NCI-H526 (cell line): ENCODE data around the gene BORCS5.
"Not testable (repeated sequence)": the region's sequence is repeated elsewhere in the genome, so short reads cannot be mapped to it uniquely, and the experiment has no call there.

Experiments used
- DNase-seq, 2 experiments: peaks; one replicate each; lab custom pipeline; 2025; lab: John Stamatoyannopoulos, UW

Gene BORCS5

DNA sequence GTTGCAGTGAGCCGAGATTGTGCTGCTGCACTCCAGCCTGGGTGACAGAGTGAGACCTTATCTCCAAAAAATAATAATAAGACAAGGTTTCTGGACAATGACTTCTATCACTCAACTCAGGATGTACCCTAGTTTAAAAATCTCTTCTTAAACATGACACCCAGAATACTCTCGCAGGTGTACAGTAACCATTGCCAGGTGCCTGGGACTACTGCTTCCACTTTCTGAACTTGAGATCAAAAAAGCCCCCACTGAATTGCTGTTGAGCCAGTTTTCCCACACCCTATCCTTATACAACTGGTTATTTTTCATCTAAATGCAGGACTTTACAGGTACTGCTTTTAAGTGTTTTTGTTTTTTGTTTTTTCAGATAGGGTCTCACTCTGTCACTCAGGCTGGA is 36.3 kb downstream of the BORCS5 start:
- DNase-seq = no peak

DNA sequence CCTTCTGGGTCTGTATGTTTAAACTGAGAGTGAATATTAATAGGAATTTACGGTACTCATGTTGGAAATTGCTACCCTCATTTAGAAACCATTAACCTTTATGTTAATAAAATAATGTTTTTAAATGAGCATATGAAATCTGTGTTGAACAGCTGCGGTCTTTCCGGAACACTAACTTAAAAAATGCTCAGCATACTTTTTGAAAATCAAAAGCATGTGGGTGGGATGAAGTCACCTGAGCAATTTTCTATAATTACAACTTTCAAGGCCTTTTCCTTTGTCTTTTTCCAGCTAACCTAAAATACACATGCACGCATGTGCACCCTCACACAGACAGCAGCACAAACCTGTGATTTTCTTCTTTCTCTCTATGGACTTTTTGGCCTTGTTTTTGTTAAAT is 39.8 kb downstream of the BORCS5 start:
- no peak for DNase-seq

DNA sequence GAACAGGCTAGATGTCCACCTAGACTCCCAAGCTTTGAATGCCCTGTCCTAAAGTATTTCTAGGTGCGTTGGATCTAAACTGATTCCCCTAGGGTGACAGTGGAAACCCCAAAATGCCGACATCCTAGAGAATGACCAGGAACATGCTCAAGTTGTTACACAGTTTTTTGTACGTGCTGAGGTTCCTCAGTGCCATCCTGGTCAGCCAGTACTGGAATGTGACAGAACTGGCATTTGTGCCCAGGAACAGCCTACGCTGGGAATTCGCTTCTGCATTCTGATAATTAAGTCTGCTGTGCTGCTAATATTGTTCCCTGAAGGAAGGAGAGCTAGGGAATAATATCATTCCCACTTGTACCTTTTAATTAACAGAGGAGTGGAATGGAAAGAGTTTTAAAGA is 40.3 kb downstream of the BORCS5 start:
- no peak for DNase-seq

DNA sequence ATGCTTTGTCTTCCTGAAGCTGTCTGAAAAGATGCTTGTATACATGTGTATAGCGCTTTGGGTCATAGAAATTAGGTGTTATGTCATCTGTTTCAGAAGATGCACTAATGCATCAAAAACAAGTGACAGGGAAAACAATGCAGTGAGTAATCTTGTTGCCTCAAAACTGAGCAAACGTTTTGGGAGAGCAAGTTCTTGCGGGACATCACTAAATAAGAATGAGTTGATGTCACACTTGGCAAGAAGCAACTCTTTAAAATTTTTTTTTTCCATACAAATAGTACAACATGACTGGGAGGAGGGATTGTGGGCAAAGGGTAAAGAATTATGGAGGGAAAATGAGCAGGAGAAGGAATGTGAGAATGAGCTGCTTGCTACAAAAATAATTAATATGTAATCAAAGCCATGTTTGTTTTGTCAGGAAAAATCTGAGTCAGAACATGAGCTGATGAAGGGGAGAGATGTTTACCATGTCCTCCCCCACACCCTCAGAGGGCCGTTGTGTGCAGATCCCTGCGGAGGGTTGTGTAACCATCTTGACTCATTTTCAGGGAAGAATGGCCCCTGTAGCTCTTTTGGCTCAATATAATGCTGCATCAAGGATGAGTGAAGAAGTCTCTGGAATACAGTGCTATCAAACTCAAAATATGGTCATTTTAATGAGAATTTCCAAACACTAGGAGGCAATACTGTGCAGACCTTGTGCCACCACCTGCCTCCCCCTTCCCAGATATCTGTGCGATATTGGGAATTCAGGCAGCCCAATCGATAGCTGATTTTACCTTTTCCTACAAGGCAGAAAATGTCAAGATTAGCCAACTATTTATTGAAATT is 41.4 kb downstream of the BORCS5 start:
- peak in 1 of 2 experiments; percentile 9 for DNase-seq

DNA sequence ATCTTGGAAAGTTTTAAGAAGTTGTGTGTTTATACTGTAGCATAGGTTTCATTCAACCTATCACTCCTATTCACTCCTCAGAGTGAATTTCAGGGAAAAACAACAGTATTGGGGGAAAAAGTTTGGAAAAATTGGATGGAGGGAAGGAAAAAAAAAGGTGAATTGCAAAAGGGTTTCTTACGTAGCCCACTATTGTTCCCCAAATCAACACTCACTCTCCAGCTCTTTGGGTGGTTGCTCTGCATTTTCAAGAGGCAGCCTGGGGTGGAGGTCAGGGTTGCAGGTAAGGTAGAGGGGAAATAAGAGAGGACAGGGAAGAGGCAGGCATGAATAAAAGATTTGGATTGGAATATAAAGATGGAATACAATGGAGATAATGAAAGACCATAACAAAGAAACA is 42.3 kb downstream of the BORCS5 start:
- DNase-seq = no peak

DNA sequence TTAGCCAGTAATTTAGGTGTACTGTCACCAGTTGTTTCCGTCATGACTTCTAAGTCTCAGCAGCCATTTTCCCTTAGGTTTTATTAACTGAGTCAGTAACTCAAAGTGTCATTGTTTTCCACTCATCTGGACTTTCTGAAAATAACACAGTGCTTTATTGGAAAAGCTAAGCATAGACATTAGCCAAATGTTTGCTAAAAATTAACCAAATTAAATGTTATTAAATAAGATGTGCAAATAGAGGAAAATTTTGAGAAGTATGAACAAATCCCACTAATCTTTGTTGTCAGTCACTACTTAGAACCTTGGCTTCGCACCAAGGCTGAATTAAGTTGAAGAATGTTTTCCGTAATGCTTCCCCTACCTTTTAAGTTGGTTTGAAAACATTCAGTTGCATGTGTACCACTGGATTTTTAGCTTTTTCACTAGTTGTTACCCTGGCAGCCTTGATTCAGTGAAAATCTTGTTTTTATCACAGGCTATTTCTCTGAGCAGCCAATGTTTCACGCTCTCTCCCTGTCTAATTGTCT is 43.0 kb downstream of the BORCS5 start:
- DNase-seq = no peak

DNA sequence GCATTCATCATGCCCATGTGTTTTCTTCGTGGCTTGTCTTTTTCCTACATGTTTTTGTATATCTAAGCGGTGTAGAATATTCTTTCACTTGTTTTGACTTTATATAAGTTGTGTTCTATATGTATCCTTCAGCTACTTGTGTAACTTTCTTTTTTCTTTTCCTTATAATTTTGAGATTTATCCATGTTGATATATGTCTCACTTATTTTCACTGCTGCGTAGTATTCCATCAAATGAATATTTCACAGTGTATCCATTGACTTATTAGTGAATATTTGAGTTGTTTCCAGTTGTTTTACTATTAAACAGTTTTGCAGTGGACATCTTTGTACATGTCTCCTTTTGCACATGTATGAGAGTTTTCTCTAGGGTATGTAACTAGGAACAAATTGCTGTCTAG is 43.9 kb downstream of the BORCS5 start:
- no peak for DNase-seq

DNA sequence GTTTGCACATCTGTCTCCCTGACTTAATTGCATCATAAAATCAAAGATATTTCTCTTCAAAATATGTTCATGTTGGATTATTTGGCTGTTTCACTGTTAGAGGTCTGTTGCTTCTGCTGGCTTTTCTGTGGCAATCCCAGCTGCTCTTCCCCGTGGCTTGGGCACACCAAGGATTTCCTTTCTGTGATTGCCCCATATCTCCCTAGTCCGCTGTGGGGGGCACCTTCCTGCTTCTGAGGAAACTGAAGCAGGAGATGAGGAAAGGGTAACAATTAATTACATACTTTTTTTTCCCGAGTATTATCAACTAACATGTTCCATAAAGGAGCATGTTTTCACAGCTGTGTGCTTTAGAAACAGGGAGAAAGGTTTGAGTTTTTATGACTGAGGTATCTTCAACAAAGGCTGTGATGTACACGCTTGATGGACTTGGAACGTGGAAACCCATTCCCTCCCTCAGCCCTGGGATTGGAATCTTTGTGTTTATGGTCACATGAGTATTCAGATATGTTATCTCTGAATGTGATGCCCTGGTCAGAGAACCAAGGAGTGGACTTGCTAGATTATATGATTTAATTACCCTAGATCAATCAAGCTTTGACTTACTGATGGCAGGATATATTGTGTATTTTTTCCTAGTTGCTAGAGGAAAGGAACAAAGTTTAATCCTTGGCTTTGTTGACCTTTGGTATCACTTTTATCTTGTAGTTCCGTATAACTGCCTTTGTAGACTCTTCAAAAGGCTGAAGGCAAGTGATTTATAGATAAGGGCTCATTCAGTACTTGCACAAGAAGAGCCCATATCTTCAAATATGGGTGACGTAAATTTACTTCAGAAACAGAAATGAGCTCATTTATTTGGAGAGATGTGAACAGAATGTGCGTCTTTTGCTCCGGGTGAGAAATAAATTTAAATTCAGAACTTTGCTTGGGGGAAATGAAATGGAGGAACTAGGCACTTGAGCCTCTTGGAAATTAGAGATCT is 46.7 kb downstream of the BORCS5 start:
- no peak for DNase-seq

DNA sequence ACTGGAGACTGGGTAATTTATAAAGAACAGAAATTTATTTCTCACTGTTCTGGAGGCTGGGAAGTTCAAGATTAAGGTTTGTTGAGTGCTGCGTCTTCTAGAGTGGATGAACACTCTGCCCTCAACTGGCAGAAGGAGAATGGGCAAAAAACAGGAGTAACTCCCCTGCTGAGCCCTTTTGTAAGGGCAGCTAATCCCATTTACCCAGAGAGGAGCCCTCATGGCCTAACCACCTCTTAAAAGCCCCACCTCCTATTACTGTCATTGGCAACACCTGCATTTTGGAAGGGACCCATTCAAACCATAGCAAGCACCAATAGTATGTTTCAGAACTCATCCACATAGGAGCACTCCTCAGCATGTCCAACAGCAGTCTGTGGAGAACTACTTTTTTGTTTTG is 47.4 kb downstream of the BORCS5 start:
- no peak for DNase-seq

DNA sequence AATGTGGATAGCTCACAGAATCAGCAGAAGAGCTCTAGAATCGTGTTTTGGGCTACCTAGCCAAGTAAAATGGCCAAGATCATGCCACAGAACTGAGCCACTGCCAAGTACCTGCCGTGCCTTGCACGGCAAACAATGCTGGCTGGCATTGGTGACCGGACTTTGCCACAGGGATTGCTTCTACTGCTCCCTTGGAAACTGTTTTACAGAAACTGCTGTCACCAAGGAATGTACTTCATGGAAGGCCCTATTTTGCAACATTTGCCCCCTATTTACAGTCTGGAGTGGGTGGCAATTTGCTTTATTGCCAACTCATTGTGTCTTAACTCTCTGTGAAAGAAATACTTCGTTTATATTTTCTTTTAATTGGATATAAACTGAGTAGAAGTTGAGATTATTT is 49.0 kb downstream of the BORCS5 start:
- no peak for DNase-seq

DNA sequence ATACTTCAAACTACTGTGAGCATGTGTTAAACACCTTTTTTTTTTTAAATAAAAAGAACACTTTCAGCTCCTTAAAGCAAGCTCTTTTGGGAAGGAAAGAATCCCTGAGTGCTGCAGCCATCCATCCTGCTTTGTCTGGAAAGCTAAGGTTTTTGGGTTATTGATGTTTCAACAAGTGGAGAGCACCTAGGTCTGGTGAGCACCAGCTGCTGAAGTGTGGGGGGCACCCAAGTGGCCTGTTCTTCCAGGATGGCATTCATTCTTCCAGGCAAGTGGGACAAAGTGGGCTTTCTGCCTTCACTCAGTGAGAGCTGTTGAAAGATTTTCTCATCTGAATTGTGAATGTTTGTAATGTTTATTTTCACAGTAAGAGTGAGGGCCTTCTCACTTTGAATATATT is 49.9 kb downstream of the BORCS5 start:
- DNase-seq = no peak

DNA sequence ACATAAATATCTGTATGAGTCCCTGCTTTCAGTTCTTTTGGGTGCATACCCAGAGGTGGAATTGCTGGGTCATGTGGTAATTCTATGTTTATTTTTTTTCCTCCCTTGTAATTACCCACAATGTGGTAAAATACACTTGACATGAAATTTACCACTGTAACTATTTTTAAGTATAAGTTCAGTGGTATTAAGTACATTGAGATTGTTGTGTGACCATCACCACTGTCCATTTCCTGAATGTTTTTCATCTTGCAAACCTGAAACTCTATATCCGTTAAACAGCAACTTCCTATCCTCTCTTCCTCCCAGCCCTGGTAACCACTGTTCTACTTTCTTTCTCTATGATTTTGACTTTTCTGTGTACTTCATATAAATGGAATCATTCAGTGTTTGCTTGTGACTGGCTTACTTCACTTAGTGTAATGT is 51.4 kb downstream of the BORCS5 start:
- no peak for DNase-seq

DNA sequence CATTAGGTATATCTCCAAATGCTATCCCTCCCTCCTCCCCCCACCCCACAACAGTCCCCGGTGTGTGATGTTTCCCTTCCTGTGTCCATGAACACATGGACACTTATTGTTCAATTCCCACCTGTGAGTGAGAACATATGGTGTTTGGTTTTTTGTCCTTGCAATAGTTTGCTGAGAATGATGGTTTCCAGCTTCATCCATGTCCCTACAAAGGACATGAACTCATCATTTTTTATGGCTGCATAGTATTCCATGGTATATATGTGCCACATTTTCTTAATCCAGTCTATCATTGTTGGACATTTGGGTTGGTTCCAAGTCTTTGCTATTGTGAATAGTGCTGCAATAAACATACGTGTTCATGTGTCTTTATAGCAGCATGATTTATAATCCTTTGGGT is 52.5 kb downstream of the BORCS5 start:
- not testable (repeated sequence) for DNase-seq

DNA sequence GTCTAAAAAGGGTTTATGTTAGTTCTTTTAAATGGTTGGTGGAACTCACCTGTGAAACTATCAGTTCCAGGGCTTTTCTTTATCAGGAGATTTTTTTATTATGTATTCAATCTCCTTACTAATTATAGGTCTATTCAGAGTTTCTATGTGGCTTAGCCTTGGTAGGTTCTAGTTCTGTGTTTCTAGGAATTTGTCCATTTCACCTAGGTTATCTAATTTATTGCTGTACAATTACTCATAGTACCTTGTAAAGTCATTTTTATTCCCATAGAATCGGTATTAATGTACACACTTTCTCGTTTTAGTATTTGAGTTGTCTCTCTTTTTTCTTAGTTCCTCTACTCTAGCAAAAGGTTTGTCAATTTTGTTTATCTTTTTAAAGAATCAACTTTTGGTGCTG is 59.0 kb downstream of the BORCS5 start:
- DNase-seq = no peak

DNA sequence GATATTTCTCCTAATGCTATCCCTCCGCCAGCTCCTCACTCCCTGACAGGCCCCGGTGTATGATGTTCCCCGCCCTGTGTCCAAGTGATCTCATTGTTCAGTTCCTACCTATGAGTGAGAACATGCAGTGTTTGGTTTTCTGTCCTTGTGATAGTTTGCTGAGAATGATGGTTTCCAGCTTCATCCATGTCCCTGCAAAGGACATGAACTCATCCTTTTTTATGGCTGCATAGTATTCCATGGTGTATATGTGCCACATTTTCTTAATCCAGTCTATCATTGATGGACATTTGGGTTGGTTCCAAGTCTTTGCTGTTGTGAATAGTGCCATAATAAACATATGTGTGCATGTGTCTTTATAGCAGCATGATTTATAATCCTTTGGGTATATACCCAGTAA is 62.3 kb downstream of the BORCS5 start:
- DNase-seq = not testable (repeated sequence)

DNA sequence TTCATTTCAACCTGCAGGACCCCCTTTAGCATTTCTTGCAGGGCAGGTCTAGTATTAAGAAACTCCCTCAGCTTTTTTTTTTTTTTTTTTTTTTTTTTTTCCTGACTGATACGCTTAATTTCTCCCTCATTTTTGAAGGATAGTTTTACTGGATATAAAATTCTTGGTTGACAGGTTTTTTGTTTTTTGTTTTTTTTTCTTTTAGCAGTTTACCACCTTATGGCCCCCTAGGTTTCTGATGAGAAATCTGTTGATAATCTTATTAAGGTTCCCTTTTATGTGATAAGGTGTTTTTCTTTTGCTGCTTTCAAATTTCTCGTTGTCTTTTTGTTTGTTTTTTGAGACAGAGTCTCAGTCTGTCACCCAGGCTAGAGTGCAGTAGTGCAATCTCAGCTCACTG is 66.5 kb downstream of the BORCS5 start:
- DNase-seq = no peak

DNA sequence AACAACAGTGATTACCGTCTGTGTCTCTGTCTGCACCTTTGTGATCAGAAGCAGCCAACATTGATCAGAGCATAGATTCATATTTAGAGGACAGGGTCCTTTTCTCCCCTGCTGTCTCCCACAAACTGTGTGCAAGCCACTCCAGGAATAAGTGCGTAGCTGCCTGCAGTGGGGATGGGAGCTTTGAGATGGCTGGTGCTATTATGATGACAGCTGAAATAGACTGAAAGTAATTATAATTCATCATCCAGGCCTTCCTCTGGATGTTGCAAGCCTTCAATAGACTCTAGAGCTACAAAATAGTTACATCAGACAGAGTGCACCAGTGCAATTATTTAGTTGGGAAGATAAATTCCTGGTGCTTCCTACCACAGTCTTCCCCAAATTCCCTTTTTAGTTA is 68.1 kb downstream of the BORCS5 start:
- no peak for DNase-seq

DNA sequence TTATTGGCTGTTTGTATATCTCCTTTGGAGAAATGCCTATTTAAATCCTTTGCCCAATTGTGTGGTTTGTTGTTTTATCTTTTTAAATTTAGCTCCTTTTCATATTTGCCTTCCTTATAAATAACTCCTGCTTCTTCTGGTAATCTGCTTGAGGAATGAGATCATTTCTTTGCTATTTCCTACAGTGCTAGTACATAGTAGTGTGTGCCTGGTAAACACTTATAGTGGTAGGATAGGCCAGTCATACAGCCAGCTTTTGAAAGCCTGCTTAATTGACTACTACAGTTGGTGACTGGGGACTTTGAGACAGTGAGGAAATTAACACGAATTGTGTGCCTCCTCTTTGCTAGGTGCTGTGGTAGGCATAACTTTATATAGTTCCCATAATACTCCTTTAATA is 68.7 kb downstream of the BORCS5 start:
- no peak for DNase-seq

DNA sequence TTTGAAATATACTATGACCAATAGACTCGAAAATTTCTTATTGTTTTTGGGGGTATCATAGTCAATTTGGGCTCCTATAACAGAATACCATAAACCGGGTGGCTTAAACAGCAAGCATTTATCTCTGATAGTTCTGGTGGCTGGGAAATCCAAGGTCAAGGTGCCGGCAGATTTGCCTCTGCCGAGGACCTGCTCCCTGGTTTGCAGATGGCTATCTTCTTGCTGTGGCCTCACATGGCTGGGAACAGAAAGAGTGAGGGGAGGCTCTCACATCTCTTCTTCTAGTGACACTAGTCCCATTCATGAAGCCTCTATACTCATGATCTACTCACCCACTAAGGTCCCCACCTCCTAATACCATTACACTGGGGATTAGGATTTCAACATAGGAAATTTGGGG is 70.7 kb downstream of the BORCS5 start:
- DNase-seq = no peak

DNA sequence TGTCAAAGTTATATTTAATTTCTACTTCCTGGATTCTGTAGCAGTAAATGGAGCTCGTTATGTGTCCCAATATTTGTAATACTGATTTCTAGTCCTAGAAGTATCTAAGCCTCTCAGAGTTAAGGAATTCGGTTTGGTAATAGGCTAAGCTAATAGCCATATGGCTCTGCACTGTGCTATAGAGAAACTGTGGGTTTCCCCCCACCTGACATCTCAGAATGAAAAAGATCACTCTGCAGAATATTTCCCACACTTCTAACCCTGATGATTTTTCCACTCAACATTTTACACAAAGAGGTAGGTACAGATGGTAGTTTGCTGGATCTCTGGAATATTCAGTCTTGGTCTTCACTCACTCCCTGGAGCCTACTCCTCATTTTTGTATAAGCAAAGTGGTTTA is 71.2 kb downstream of the BORCS5 start:
- DNase-seq = no peak

DNA sequence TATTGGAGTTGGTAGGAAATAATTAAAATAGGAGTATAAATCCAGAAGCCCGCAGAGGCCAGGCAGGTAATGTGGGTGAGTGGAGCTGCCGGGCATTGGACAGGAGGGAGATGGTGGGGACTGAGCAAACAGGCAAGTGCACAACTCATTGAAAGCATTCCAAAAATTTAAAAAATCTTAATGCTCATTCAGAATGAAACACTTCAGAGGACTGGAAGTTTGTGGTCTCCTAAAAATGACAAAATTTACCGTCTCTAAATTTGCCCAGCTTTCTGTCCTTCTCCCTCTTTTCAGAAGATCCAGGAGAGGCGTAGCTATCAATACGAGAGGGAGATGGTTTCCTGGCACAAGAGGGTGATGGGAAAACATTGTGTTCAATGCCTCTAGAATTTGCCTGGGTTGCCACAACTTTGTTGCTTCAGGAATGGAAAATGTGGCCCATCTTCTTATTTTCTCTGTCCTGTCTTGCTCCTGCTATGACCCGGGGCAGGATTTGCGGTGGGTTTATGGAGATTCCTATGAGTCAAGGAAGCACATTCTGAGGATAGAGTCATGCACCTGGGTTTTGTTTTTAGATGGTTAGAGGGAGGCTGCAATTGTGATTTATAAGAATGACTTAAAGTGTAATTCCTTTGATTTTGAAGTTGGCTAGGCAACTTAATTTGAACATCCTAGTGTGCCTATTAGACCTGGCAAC is 72.2 kb downstream of the BORCS5 start:
- DNase-seq = no peak

DNA sequence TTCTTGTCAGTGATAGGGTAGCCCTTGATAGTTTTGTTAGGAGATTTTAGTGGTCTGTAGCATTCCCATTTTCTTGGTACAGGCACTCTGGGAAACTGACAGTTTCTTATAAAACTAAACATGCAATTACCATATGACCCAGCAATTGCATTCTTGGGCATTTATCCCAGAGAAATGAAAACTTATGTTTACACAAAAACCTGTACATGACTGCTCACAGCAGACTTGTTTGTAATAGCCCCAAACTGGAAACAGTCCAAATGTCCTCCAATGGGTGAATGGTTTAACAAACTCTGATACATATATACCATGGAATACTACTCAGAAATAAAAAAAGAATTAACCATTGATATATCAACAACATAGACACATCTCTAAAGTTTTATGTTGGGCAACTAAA is 75.5 kb downstream of the BORCS5 start:
- no peak for DNase-seq
